ENCODE measurements around the gene FGF12. TPM values are rescaled to one million over a fixed set of nuclear protein-coding genes. Genes with fewer than 3 reads are reported as not detected.

Gene FGF12
- total and polyA plus RNA-seq, 2 donors (not counting 1 experiment from before 2014, with no cell fraction given), result 0.03 TPM; not detected in 1

DNA sequence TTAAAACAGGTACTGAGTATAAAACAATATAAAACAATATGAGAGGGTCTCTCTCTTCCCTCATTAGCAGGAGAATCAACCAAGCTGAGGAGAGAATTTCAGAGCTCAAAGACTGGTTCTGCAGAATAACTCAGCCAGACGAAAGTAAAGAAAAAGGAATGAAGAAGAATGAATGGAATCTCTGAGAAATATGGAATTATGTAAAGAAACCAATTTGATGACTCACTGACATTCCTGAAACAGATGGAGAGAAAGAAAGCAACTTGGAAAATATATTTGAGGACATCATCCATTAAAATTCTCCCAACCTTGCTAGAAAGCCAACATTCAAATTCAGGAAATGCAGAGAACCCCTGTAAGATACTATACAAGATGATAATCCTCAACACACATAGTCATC is 635.5 kb downstream of the FGF12 start:
- H3K4me1 Mint-ChIP-seq, result peaks cover 10% of the 10 kb centered on the region
- CTCF ChIA-PET, result no interaction called here
- H3K9ac ChIP-seq (ENCODE audit: low read length), result no peak overlapping the region
- H3K27me3 Mint-ChIP-seq, result no peaks in the 10 kb centered on the region
- ATAC-seq (ENCODE audit: low read depth) (no peak), DNase-seq (no peak)
- WGBS (ENCODE audit: insufficient coverage), result no CpG with 5 or more reads among the region's 1 CpG
- no peak overlapping the region for H3K4me3 Mint-ChIP-seq
- no peaks in the 10 kb centered on the region for H3K9me3 ChIP-seq (ENCODE audit: control extremely low read depth in 1 of 3, control insufficient read depth in 2 of 3, insufficient read depth in 1 of 3, low read length in 2 of 3)
- H3K27ac Mint-ChIP-seq, result no peak overlapping the region
- TF ChIP-seq CTCF (IDR thresholded peaks at IDR 0.05), result no peak
- TF ChIP-seq EZH2 (IDR thresholded peaks at IDR 0.05; ENCODE audit: borderline replicate concordance, insufficient read depth, low read depth, low read length, poor library complexity, severe bottlenecking), result no peak
- H3K4me1 ChIP-seq (ENCODE audit: control insufficient read depth in 2 of 2, insufficient read depth in 2 of 2, low read length in 2 of 2), result no peaks in the 10 kb centered on the region
- no peak overlapping the region for H2AFZ ChIP-seq (ENCODE audit: insufficient read depth, low read depth, low read length, poor library complexity, severe bottlenecking)
- H3K36me3 ChIP-seq (replicated peaks in 1 of 2; ENCODE audit: control extremely low read depth in 1 of 2, control insufficient read depth in 1 of 2, extremely low read depth in 1 of 2, insufficient read depth in 2 of 2, low read length in 1 of 2), result no peaks in the 10 kb centered on the region
- H3K9me3 Mint-ChIP-seq (ENCODE audit: insufficient read depth), result no peaks in the 10 kb centered on the region
- intact Hi-C loops (cut with micrococcal nuclease), result no loop called here
- H3K4me2 ChIP-seq (replicated peaks; ENCODE audit: low read depth, low read length, poor library complexity, severe bottlenecking), result no peak overlapping the region
- H3K4me3 ChIP-seq (ENCODE audit: control extremely low read depth in 1 of 5, extremely low read depth in 1 of 5, insufficient read depth in 1 of 5, low read depth in 2 of 5, low read length in 4 of 5), result no peak overlapping the region
- no peak overlapping the region for H3K27ac ChIP-seq (ENCODE audit: low read length in 2 of 2)
- no peaks in the 10 kb centered on the region for H3K79me2 ChIP-seq (ENCODE audit: control insufficient read depth, insufficient read depth, low read length)
- H4K20me1 ChIP-seq (ENCODE audit: control insufficient read depth, insufficient read depth, low read length, poor library complexity, severe bottlenecking), result no peaks in the 10 kb centered on the region
- POLR2A ChIA-PET, result no interaction called here
- no peaks in the 10 kb centered on the region for H3K27me3 ChIP-seq (replicated peaks in 1 of 4; ENCODE audit: control extremely low read depth in 1 of 4, control insufficient read depth in 3 of 4, insufficient read depth in 4 of 4, low read length in 3 of 4)

GRCh38 chr3:192090586-192090985 is 636.8 kb downstream of the FGF12 start:
- no peak for ATAC-seq (ENCODE audit: low read depth)
- Mint-ChIP-seq H3K4me1 (peaks cover 10% of the 10 kb centered on the region), H3K27me3 (no peaks in the 10 kb centered on the region), H3K9me3 (ENCODE audit: insufficient read depth) (no peaks in the 10 kb centered on the region), H3K4me3 (no peak overlapping the region), H3K27ac (no peak overlapping the region)
- intact Hi-C loops (cut with micrococcal nuclease), result no loop called here
- no peaks in the 10 kb centered on the region for H3K79me2 ChIP-seq (ENCODE audit: control insufficient read depth, insufficient read depth, low read length)
- ChIA-PET POLR2A (no interaction called here), CTCF (no interaction called here)
- no peaks in the 10 kb centered on the region for H3K36me3 ChIP-seq (replicated peaks in 1 of 2; ENCODE audit: control extremely low read depth in 1 of 2, control insufficient read depth in 1 of 2, extremely low read depth in 1 of 2, insufficient read depth in 2 of 2, low read length in 1 of 2)
- H2AFZ ChIP-seq (ENCODE audit: insufficient read depth, low read depth, low read length, poor library complexity, severe bottlenecking), result no peak overlapping the region
- H3K4me3 ChIP-seq (ENCODE audit: control extremely low read depth in 1 of 5, extremely low read depth in 1 of 5, insufficient read depth in 1 of 5, low read depth in 2 of 5, low read length in 4 of 5), result no peak overlapping the region
- TF ChIP-seq CTCF (IDR thresholded peaks at IDR 0.05), result no peak
- no peak for TF ChIP-seq EZH2 (IDR thresholded peaks at IDR 0.05; ENCODE audit: borderline replicate concordance, insufficient read depth, low read depth, low read length, poor library complexity, severe bottlenecking)
- H3K27ac ChIP-seq (ENCODE audit: low read length in 2 of 2), result no peak overlapping the region
- H3K4me1 ChIP-seq (ENCODE audit: control insufficient read depth in 2 of 2, insufficient read depth in 2 of 2, low read length in 2 of 2), result no peaks in the 10 kb centered on the region
- H3K9me3 ChIP-seq (ENCODE audit: control extremely low read depth in 1 of 3, control insufficient read depth in 2 of 3, insufficient read depth in 1 of 3, low read length in 2 of 3), result no peaks in the 10 kb centered on the region
- H4K20me1 ChIP-seq (ENCODE audit: control insufficient read depth, insufficient read depth, low read length, poor library complexity, severe bottlenecking), result no peaks in the 10 kb centered on the region
- H3K4me2 ChIP-seq (replicated peaks; ENCODE audit: low read depth, low read length, poor library complexity, severe bottlenecking), result no peak overlapping the region
- no peak for DNase-seq
- no peaks in the 10 kb centered on the region for H3K27me3 ChIP-seq (replicated peaks in 1 of 4; ENCODE audit: control extremely low read depth in 1 of 4, control insufficient read depth in 3 of 4, insufficient read depth in 4 of 4, low read length in 3 of 4)
- no peak overlapping the region for H3K9ac ChIP-seq (ENCODE audit: low read length)

Small RNA genes lying within 50 kb of the gene (small RNA-seq; reads per million reads assigned to genes)
- gene RF01210 (ENCODE audit: insufficient read length, low read depth, low replicate concordance) (not detected), gene RNU1-20P (ENCODE audit: insufficient read length, low read depth, low replicate concordance) (not detected)

Other genes starting within 250 kb of the FGF12 start
- 0.15 and 0.20 TPM in 2 replicates for gene MB21D2, start 190.3 kb upstream of the FGF12 start, total RNA-seq
- gene MB21D2, start 190.3 kb upstream of the FGF12 start, polyA plus RNA-seq, result 0.03 and 0.53 TPM in 2 replicates